ENCODE data around the gene ANKRD11.

- TF ChIP-seq TAF1 (IDR thresholded peaks at IDR 0.05; ENCODE audit: borderline replicate concordance, insufficient read depth, low read length), result no peak
- no peak for TF ChIP-seq REST (IDR thresholded peaks at IDR 0.05; ENCODE audit: insufficient read depth in 1 of 2, low read depth in 2 of 2, low read length in 2 of 2)
- no peak for TF ChIP-seq POLR2AphosphoS5 (IDR thresholded peaks at IDR 0.05; ENCODE audit: low read depth, low read length)
- TF ChIP-seq SIN3A (IDR thresholded peaks at IDR 0.05; ENCODE audit: borderline replicate concordance, insufficient read depth, low read length), result no peak
Measured at GRCh38 chr16:89311636-89312035, 178.7 kb downstream of the ANKRD11 start.
